ENCODE results near the gene MGAT3.

Gene MGAT3

DNA sequence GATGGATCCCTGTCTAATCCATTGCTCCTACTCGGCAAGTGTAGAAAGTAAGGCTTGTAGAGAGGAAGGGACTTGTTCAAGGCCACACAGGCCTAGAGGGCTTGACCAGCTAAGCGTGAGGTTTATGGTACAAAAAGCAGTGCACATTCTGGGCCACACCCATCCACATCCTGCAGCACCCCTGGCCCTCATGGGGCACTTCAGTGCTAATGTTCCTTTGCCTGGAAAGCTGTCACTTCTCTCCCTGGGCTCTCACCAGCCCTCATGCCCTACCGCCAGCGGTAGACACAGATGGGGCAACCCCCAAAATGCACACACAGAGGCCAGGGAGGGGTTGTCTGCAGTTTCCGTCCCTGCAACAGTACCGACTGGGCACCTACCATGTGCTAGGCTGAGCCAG, 7.1 kb upstream of the MGAT3 start:
- peaks cover 47% of the 10 kb centered on the region for H3K79me2 ChIP-seq (ENCODE audit: insufficient read depth, low read length)

GRCh38 chr22:39450258-39450955, 6.4 kb upstream of the MGAT3 start:
- Histone ChIP-seq H3K36me3 (ENCODE audit: insufficient read depth, low read length) (no peaks in the 10 kb centered on the region), H3K9me3 (ENCODE audit: insufficient read depth, low read depth, low read length) (no peaks in the 10 kb centered on the region), H3K27me3 (ENCODE audit: insufficient read depth, low read length, poor library complexity, severe bottlenecking) (no peaks in the 10 kb centered on the region), H3K4me3 (ENCODE audit: low read length, poor library complexity, severe bottlenecking) (no peak overlapping the region), H3K9ac (ENCODE audit: low read depth, low read length, poor library complexity, severe bottlenecking) (peak overlapping the region; percentile 92), H3F3A (ENCODE audit: low read depth) (peaks cover 15% of the 10 kb centered on the region; the same call in 1 of the 2 replicates), H3K79me2 (ENCODE audit: insufficient read depth, low read length) (peaks cover 47% of the 10 kb centered on the region), H3K4me2 (ENCODE audit: low read depth, low read length, poor library complexity, severe bottlenecking) (peak overlapping the region; percentile 76), H3K9me2 (replicated peaks; ENCODE audit: low read depth, low read length) (no peaks in the 10 kb centered on the region), H3K4me1 (ENCODE audit: insufficient read depth, low read length, poor library complexity, severe bottlenecking) (peaks cover 79% of the 10 kb centered on the region), H2AFZ (ENCODE audit: low read length) (no peak overlapping the region), H4K20me1 (ENCODE audit: insufficient read depth, low read length, poor library complexity, severe bottlenecking) (no peaks in the 10 kb centered on the region)
- TF ChIP-seq, protein P1, sequence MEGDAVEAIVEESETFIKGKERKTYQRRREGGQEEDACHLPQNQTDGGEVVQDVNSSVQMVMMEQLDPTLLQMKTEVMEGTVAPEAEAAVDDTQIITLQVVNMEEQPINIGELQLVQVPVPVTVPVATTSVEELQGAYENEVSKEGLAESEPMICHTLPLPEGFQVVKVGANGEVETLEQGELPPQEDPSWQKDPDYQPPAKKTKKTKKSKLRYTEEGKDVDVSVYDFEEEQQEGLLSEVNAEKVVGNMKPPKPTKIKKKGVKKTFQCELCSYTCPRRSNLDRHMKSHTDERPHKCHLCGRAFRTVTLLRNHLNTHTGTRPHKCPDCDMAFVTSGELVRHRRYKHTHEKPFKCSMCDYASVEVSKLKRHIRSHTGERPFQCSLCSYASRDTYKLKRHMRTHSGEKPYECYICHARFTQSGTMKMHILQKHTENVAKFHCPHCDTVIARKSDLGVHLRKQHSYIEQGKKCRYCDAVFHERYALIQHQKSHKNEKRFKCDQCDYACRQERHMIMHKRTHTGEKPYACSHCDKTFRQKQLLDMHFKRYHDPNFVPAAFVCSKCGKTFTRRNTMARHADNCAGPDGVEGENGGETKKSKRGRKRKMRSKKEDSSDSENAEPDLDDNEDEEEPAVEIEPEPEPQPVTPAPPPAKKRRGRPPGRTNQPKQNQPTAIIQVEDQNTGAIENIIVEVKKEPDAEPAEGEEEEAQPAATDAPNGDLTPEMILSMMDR (conservative IDR thresholded peaks at IDR 0.05; ENCODE audit: low read length): no peak
- TF ChIP-seq EZH2phosphoT487 (IDR thresholded peaks at IDR 0.05; ENCODE audit: borderline replicate concordance): no peak

More for the DNA sequence above, 7.1 kb upstream of the MGAT3 start:
- Histone ChIP-seq H3K4me3 (ENCODE audit: low read length, poor library complexity, severe bottlenecking) (peak overlapping the region; percentile 65), H3K4me2 (ENCODE audit: low read depth, low read length, poor library complexity, severe bottlenecking) (peak overlapping the region; percentile 76), H3K36me3 (ENCODE audit: insufficient read depth, low read length) (no peaks in the 10 kb centered on the region), H3K9me2 (replicated peaks; ENCODE audit: low read depth, low read length) (no peaks in the 10 kb centered on the region), H3F3A (ENCODE audit: low read depth) (peaks cover 15% of the 10 kb centered on the region; the same call in 1 of the 2 replicates), H3K9me3 (ENCODE audit: insufficient read depth, low read depth, low read length) (no peaks in the 10 kb centered on the region), H2AFZ (ENCODE audit: low read length) (no peak overlapping the region), H3K4me1 (ENCODE audit: insufficient read depth, low read length, poor library complexity, severe bottlenecking) (peaks cover 83% of the 10 kb centered on the region), H4K20me1 (ENCODE audit: insufficient read depth, low read length, poor library complexity, severe bottlenecking) (no peaks in the 10 kb centered on the region), H3K27me3 (ENCODE audit: insufficient read depth, low read length, poor library complexity, severe bottlenecking) (no peaks in the 10 kb centered on the region), H3K9ac (ENCODE audit: low read depth, low read length, poor library complexity, severe bottlenecking) (peak overlapping the region; percentile 92)
- TF ChIP-seq EZH2phosphoT487 (IDR thresholded peaks at IDR 0.05; ENCODE audit: borderline replicate concordance): no peak
- TF ChIP-seq, protein P1 (conservative IDR thresholded peaks at IDR 0.05; ENCODE audit: low read length): no peak

- no peaks in the 10 kb centered on the region for H4K20me1 ChIP-seq (ENCODE audit: insufficient read depth, low read length, poor library complexity, severe bottlenecking)
- TF ChIP-seq, protein P1 (conservative IDR thresholded peaks at IDR 0.05; ENCODE audit: low read length): no peak
- TF ChIP-seq EZH2phosphoT487 (IDR thresholded peaks at IDR 0.05; ENCODE audit: borderline replicate concordance): no peak
- H3K36me3 ChIP-seq (ENCODE audit: insufficient read depth, low read length): no peaks in the 10 kb centered on the region
- H3K27me3 ChIP-seq (ENCODE audit: insufficient read depth, low read length, poor library complexity, severe bottlenecking): no peaks in the 10 kb centered on the region
- H3K4me2 ChIP-seq (ENCODE audit: low read depth, low read length, poor library complexity, severe bottlenecking): peak overlapping the region; percentile 54
- H3K4me3 ChIP-seq (ENCODE audit: low read length, poor library complexity, severe bottlenecking): no peak overlapping the region
- H3K9me3 ChIP-seq (ENCODE audit: insufficient read depth, low read depth, low read length): no peaks in the 10 kb centered on the region
- H3K9me2 ChIP-seq (replicated peaks; ENCODE audit: low read depth, low read length): no peaks in the 10 kb centered on the region
- no peak overlapping the region for H2AFZ ChIP-seq (ENCODE audit: low read length)
- H3K4me1 ChIP-seq (ENCODE audit: insufficient read depth, low read length, poor library complexity, severe bottlenecking): peaks cover 59% of the 10 kb centered on the region
- peak overlapping the region; percentile 51 for H3K9ac ChIP-seq (ENCODE audit: low read depth, low read length, poor library complexity, severe bottlenecking)
- peaks cover 47% of the 10 kb centered on the region for H3K79me2 ChIP-seq (ENCODE audit: insufficient read depth, low read length)
- H3F3A ChIP-seq (ENCODE audit: low read depth): peaks cover 3% of the 10 kb centered on the region; the same call in 1 of the 2 replicates
These were observed 4.1 kb upstream of the MGAT3 start for GRCh38 chr22:39452740-39453040.
